Measurements from ENCODE around the gene CCDC86. TPM values are rescaled to one million over a fixed set of nuclear protein-coding genes. Genes with fewer than 3 reads are reported as not detected.
A peak's percentile ranks its signal among the peaks of the same experiment; 100 is the strongest.

The CCDC86 gene
- polyA plus RNA-seq, 4 donors, result 19.4 to 24.3 (median 20.8) TPM

DNA sequence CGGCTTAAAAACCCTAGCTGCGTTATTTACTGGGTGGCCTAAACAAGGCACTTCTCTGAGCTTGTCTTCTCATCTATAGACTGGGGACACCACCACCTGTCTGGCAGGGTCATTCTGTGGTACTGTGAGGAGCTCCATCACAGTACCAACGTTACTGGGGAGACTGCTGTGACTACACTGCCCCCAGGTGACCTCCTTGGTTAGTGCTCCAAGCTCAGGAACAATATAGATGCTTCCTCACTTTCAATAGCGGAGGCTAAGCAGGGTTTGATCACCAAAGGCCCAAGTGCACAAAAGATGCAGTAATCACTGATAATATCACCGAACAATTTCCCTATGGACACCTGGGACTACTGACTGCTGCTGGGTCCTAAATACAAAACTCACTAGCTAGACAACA, 45.6 kb downstream of the CCDC86 start:
- no peak for DNase-seq (ENCODE audit: low read depth in 4 of 4, low spot score in 3 of 4)

DNA sequence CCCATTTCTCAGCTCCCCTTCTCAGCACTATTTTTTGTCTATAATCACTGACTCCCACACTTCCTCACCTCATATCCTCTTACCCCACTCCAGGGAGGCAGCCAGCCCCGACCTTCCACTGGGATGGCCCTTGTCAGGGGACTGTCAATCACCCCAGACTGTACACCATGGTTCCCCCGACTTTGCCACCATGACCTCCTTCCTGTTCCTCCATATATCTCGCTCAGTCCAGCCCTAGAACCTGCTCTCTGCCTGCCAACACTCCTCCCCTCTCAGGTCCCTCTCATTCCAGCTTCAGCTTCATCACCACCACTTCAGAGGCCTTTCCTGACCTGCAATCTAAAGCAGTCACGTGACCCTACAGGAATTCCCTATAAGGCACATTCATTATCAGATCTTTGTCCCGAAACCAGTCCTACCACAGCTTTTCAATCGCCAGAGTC, 48.0 kb downstream of the CCDC86 start:
- no peak for DNase-seq (ENCODE audit: low read depth in 4 of 4, low spot score in 3 of 4)

DNA sequence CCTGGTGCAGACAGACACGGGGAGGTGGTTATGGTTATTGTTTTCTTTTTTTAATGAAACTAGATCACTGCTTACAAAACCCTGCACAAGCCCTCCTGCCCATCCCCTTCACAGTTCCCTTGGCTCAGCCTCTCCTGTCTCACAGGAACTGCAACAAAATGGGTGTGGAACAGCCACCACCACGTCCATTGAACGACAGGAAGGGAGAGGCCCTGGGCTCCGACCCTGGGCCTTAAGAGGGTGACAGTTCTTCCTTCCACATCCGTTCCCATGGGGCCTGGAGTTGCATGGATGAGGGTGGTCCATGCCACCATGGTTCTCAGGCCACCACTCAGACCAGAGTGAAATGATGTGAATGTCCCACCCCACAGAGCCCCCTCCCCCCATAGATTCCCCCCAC, 48.8 kb downstream of the CCDC86 start:
- DNase-seq (ENCODE audit: low read depth in 4 of 4, low spot score in 3 of 4), result no peak

- DNase-seq (ENCODE audit: low read depth in 4 of 4, low spot score in 3 of 4), result no peak
Observed at GRCh38 chr11:60891103-60891741, 49.3 kb downstream of the CCDC86 start.

DNA sequence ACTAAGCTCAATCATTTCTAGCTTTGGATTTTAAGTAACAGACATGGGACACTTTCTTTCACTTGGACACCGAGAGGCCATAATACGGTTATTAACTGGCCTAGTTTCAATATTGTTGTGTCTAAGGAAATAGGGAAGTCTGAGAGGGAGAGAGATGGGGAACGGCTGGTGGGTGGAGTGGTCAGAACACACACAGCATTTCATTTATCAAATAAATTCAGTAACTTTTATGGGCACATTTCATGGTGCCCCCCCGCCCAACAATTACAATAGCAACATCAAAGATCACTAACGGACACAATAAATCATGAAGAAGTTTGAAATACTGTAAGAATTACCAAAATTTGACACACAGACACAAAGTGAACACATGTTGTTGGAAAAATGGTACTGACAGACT, 53.8 kb downstream of the CCDC86 start:
- no peak for DNase-seq (ENCODE audit: low read depth in 4 of 4, low spot score in 3 of 4)

GRCh38 chr11:60897496-60897895, 55.6 kb downstream of the CCDC86 start:
- DNase-seq (ENCODE audit: low read depth in 4 of 4, low spot score in 3 of 4), result no peak

DNA sequence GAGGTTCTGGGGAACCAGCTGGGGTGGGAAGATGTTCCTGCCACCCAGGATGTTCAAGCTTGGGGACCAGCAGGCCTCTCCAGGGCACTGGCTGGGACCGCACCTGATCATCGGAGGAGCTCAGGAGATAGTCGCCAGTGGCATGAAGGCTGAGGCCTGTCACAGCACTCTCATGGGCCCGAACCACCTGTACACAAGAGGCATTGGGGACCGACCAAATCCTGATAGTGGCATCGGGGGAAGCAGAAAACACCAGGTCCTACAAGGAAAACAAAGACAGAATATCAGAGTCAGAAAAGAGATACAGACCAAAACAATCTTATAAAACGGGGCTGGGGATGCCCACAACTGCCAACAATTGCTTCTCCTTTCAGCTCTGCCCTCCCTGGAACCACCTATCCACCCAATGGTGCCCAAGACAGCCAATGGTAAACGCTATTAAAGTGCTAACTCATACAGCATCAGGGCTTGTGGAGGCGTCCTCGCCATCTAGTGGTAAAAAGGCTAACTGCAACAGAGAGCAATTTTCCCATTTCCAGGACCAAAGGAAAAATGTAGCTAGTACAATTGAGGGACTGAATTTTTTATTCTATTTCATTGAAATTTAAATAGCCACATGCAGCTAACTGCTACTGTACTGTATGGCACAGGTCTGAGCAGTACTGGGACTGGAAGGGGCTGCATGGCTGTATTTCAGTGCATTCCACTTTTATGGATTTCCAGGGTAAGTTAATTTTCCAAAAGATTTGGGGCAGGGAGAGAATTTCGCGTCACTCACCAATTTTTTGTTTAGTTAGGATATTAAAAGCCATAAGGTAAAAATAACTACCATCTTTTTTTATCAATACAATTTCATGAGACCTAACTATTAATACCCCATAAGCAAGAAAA, 57.4 kb downstream of the CCDC86 start:
- DNase-seq (ENCODE audit: low read depth in 4 of 4, low spot score in 3 of 4), result peak in 1 of 4 donors; percentile 55

GRCh38 chr11:60899977-60900376, 58.1 kb downstream of the CCDC86 start:
- DNase-seq (ENCODE audit: low read depth in 4 of 4, low spot score in 3 of 4), result no peak

Other genes starting within 250 kb of the CCDC86 start
- not detected for gene MS4A8, start 142.5 kb upstream of the CCDC86 start, polyA plus RNA-seq (ENCODE audit: insufficient read length in 4 of 4)
- gene MS4A18, start 117.4 kb upstream of the CCDC86 start, polyA plus RNA-seq (ENCODE audit: insufficient read length in 4 of 4), result not detected
- gene MS4A15, start 85.2 kb upstream of the CCDC86 start, polyA plus RNA-seq (ENCODE audit: insufficient read length in 4 of 4), result not detected
- gene MS4A10, start 56.8 kb upstream of the CCDC86 start, polyA plus RNA-seq (ENCODE audit: insufficient read length in 4 of 4), result under 1 TPM; 0.09 to 0.30 (median 0.14) TPM
- gene PTGDR2, start 13.8 kb downstream of the CCDC86 start, polyA plus RNA-seq (ENCODE audit: insufficient read length in 4 of 4), result under 1 TPM; 0.14 to 0.26 (median 0.22) TPM
- under 1 TPM in 3 of 4 donors, not detected in 1; 0.06 to 0.64 (median 0.32) TPM for gene ZP1, start 25.4 kb downstream of the CCDC86 start, polyA plus RNA-seq (ENCODE audit: insufficient read length in 4 of 4)
- 100 to 1,000 TPM; 113 to 136 (median 124) TPM for gene PRPF19, start 64.5 kb downstream of the CCDC86 start, polyA plus RNA-seq (ENCODE audit: insufficient read length in 4 of 4)
- gene TMEM109, start 72.0 kb downstream of the CCDC86 start, polyA plus RNA-seq (ENCODE audit: insufficient read length in 4 of 4), result 100 to 1,000 TPM in 1 of 4 donors, 10 to 100 TPM in 3; 83.6 to 104 (median 91.9) TPM
- 100 to 1,000 TPM in 1 of 4 donors, 10 to 100 TPM in 3; 63.6 to 102 (median 66.0) TPM for gene TMEM132A, start 82.3 kb downstream of the CCDC86 start, polyA plus RNA-seq (ENCODE audit: insufficient read length in 4 of 4)
- gene SLC15A3, start 110.1 kb downstream of the CCDC86 start, polyA plus RNA-seq (ENCODE audit: insufficient read length in 4 of 4), result 10 to 100 TPM; 19.8 to 25.9 (median 21.0) TPM
- gene CD6, start 129.6 kb downstream of the CCDC86 start, polyA plus RNA-seq (ENCODE audit: insufficient read length in 4 of 4), result 1 to 10 TPM in 2 of 4 donors, under 1 TPM in 2; 0.67 to 1.6 (median 1.0) TPM